VCaP (cell line): Measurements from ENCODE around the gene NEK4.

Experiments
- H3K27ac ChIP-seq: fragments of 450-650 bp; 2 replicates; pipeline ENCODE4 v1.5.1; 2017
- TF ChIP-seq, protein P1 (sequence below): fragments of 450-650 bp; conservative IDR thresholded peaks from 2 replicates; pipeline ENCODE4 v1.5.1; 2017; ENCODE audit warnings: mild to moderate bottlenecking, moderate library complexity

NEK4 gene

DNA sequence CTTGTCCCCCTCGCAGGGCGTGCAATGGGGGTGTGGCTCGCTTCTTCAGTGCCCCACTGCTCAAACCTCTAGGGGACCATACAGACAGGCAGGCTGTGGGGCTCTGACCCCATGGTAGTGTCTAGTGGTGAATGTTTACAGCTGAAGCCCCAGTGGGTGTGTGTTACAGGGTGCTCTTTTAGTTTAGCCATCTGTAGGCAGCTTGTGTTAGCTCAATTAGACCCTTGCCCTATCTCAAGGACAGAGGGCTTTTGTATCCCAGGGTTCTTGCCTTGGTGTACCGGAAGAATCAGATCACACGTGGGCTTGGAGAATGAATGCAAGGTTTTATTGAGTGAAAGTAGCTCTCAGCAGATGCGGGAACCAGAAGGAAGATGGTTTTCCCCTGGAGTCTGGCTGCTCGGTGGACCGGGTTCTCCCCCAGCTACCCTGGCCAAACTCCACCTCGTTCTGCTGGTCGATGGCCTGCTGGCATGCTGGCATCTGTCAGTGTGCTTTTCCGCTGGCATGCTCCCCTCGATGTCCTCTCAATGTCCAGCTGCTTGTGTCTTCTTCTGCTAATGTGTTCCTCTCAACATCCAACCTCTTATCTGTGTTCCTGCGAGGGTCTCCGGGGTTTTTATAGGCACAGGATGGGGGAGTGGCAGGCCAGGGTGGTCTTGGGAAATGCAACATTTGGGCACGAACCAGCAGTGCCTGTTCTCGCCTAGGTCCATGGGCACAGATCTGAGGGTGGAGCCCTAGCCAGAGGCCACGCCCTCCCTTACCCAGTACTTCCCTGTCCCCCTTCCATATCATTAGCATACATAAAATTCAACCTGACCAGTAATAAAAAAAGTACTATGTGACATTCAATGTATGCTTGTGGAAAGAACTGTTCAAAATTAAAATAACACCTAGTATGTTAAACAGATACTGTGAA lies 58.2 kb downstream of the NEK4 start:
- TF ChIP-seq, protein P1, sequence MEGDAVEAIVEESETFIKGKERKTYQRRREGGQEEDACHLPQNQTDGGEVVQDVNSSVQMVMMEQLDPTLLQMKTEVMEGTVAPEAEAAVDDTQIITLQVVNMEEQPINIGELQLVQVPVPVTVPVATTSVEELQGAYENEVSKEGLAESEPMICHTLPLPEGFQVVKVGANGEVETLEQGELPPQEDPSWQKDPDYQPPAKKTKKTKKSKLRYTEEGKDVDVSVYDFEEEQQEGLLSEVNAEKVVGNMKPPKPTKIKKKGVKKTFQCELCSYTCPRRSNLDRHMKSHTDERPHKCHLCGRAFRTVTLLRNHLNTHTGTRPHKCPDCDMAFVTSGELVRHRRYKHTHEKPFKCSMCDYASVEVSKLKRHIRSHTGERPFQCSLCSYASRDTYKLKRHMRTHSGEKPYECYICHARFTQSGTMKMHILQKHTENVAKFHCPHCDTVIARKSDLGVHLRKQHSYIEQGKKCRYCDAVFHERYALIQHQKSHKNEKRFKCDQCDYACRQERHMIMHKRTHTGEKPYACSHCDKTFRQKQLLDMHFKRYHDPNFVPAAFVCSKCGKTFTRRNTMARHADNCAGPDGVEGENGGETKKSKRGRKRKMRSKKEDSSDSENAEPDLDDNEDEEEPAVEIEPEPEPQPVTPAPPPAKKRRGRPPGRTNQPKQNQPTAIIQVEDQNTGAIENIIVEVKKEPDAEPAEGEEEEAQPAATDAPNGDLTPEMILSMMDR, result no peak
- no peak overlapping the region for H3K27ac ChIP-seq

DNA sequence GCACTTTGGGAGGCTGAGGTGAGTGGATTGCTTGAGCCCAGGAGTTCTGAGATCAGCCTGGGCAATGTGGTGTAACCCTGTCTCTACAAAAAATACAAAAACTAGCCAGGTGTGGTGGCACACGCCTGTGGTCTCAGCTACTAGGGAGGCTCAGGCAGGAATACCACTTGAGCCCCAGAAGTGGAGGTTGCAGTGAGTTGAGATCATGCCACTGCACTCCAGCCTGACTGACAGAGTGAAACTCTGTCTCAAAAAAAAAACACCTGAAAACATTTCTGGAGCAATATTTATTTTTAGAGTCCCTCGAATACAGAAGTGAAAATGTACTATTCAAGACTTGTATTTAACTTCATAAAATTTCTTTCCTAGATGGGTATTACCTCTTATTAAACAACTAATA lies 60.2 kb downstream of the NEK4 start:
- TF ChIP-seq, protein P1, result no peak
- H3K27ac ChIP-seq, result no peak overlapping the region

DNA sequence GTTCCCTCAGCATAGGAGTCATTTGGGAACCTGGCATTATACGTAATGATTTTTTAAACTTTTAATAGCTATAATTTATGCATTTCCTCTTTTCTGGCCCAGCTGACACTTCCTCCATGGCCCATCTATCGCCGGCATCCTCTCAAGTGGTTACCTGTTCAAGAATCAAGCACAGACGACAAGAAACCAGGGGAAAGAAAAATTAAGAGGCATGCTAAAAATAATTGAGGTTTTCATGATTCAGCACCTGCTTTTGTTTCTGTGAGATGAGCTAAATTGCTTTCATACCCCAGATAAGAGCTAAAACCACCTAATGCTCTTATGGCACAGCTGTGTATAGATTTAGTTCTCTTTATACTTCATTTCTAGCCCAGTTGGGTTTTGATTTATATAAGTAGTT lies 63.2 kb downstream of the NEK4 start:
- TF ChIP-seq, protein P1, result no peak
- peak overlapping the region; percentile 95 for H3K27ac ChIP-seq

DNA sequence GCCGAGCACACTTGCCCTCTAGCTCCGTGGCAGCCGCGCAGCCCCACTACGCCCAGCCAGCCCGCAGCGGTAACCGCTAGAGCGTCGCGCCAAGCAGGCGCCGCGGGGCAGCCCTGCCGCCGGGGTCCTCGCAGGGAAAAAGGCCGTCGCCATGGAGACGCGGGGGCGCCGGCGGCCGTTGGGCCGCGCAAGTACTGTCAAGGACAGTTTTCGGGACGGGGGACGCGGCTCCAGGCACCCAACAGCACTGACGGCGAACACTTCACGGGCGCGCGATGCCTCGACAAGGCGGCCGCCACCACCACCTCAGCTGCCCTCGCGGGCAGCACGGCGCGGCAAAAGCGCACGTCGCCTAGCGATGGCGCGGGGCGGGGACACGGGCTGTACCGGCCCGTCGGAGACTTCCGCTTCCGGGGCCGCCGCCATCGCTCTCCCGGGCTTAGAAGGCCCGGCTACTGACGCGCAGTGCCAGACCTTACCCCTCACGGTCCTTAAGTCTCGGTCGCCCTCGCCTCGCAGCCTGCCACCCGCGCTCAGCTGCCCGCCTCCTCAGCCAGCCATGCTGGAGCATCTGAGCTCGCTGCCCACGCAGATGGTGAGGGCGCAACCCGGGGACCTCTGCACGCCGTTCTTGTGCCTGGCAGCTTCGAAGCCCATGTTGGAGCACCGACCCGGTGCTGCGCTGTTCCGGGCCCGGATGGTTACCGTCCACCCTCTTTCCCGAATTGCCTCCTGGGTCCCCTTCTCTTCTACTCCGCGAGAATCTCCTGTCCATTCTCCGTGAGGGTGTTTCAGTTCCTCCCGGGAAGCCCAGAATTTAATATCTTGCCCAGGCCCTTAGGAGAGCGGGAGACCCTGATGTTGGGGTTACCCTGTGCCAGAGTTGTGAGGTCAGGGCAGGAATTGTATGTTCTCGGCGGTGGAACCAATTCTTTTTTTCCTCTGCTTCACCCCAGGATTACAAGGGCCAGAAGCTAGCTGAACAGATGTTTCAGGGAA lies 64.8 kb downstream of the NEK4 start, which contains the start of the genes GLT8D1 and SPCS1:
TSS of gene GLT8D1 (minus strand) at position 104 of the 999 bp plus-strand sequence. CDS start 5,331 bp downstream, outside the sequence.
TSS of gene SPCS1 (plus strand) at position 419 of the 999 bp plus-strand sequence. CDS start at position 560, 141 bp downstream.
- H3K27ac ChIP-seq, result peak within 1 kb of the TSS; percentile 95
- TF ChIP-seq, protein P1, result no peak

DNA sequence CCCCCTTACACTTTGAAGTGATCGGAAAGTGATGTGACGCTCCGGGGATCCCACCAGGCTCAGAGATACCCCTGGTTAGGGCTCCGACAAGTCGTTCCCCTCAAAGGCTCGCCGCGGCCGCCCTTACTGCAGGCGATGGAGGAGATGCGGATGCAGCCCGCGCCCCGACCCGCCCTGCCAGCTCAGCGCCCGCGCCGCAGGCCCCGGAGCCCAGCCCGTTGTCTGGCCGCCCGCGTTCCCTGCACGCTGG lies 65.4 kb downstream of the NEK4 start:
- TF ChIP-seq, protein P1, result no peak

DNA sequence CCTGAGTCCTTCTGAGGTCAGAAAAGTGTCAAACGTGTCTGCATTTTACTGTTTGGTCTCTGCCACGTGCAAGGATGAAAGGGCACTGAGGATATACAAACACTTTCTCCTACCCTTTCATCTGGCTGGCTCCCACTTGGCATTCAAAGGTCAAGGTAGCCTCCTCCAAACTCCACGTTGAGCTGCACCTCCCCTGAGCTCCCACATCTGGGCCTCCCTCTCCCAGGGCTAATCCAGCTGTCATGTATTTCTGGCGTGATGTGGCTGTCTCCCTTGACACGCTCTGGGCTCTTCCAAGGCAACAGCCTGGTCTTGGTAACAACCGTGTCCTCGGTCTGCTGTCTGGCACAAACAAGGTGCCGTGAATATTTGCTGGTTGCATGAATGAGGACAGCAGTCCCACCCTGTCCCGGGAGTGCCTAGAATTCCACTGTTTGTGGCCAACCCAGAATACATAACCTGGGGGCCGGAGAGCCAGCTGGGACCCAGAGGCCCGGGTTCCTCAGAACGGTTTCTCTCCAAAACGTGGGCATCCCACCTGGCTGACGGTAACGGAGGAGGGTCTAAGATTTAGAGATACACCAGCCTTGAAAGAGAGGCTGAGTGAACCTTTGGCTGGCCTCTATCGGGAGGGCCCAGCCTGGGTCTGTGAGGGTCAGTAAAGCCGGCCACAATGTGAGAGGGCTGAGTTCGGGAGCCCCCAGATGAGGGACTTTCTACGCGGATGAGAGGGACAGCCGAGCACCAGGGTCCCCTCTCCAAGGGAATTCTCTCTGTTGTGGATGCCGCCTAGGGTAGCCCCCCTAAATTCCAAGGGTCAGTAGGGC lies 65.9 kb downstream of the NEK4 start:
- TF ChIP-seq, protein P1, result no peak
- peak overlapping the region; percentile 95 for H3K27ac ChIP-seq

More for the DNA sequence above, 65.4 kb downstream of the NEK4 start:
- H3K27ac ChIP-seq, result peak overlapping the region; percentile 95
